Hematopoietic multipotent progenitor cell treated with erythropoietin and hydrocortisone succinate and interleukin-3 and kit ligand, for 17 days (in vitro differentiated cells): ENCODE data around the gene ERGIC1.

Experiments
- DNase-seq: peaks from one replicate; pipeline ENCODE4 v3.0.0-alpha.2; 2015; ENCODE audit warnings: low spot score

ERGIC1 gene

DNA sequence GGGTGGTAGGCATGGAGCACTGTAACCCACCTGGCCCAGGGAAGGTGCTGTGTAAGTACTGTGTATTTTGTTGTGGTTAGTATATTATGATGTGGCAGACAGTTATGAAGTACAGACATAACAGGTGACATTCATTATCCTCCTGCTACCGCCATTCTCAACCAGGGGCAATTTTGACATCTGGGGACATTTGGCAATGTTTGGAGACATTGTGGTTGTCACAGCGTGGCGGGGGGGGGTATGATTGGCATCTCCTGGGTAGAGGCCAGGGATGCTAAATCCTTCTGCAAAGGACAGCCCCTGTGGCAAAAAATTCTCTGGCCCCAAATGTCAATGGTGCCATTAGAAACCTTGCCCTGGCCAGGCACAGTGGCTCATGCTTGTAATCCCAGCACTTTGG lies 115.4 kb downstream of the ERGIC1 start:
- no peak for DNase-seq

DNA sequence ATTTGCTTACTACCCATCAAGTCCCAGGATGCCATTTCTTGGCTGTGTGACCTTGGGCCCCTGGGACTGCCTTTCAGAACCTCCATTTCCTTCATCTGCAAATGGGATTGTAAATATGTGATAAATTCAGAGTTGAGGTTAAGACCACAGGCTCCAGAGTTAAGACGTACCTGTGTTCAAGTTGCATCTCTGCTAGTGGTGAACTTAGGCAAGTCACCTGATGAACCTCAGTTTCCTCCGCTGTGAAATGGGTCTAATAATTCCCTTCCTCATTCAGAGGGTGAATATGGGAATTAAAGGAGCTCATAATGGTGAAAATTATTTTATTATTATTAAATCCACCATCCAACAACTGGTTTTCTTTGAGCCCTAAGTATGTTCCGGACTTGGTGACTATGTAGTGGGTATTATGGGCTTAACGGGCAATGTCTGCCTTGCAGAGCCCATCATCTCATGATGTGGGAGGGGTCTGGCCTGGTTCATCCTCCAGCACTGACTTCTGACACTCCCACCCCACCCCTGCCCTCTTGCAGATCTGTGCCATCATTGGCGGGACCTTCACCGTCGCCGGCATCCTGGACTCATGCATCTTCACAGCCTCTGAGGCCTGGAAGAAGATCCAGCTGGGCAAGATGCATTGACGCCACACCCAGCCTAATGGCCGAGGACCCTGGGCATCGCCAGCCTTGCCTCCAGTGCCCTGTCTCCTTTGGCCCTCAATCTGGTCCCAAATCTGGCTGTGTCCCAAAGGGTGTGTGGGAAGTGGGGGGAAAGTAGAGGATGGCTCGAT lies 116.3 kb downstream of the ERGIC1 start:
- DNase-seq, result no peak

DNA sequence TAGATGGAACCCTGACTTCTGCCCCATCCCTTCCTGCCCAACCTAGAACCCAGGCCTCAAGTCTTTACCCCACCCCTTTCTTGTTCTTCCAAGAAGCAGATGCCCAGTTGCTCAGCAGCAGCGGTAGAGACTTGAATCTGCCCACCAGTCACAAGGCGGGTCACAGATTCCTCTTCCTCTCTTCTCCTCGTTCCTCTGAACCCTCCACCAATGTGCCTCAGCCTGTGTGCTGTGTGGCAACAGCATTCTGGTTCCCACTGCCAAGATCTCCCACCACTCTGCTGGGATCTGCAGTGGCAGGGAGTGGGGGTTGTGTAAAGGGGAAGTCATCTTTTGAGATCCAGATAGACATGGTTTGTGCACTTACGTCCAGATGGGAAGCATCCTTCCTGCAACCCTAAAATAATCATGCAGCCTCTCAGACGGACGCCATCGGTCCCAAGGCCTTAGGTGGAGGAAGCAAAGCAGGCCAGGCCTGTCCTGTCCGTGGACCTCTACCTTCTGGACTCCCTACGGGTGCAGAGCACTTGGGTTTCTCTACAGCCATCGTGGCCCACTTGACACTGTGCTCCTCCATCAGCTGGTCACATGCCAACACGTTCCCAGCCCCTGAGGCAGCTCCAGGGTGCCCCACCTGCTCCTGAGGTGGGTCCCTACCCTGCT lies 117.5 kb downstream of the ERGIC1 start:
- DNase-seq, result no peak

DNA sequence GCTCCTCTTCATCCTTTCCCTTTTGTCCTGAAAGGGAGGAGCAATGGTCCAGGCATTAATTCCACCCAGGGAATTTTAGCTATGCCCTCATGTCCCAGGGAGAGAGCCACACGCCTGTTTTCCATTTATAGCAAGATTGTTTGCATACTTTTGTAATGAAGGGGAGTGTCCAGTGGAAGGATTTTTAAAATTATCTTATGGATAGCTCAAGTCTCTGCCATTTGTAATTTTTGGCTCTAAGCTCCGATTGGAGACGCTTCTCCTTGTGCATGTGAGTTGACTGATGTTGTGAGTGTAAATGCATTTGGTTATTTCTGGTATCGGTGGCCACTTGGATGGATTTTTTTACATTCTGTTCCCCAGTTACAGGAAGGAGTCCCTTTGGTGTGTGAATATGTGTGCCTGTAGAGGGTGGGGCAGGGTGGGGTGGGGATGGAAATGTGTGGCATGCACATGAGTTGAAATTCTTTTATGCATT lies 118.0 kb downstream of the ERGIC1 start:
- no peak for DNase-seq

DNA sequence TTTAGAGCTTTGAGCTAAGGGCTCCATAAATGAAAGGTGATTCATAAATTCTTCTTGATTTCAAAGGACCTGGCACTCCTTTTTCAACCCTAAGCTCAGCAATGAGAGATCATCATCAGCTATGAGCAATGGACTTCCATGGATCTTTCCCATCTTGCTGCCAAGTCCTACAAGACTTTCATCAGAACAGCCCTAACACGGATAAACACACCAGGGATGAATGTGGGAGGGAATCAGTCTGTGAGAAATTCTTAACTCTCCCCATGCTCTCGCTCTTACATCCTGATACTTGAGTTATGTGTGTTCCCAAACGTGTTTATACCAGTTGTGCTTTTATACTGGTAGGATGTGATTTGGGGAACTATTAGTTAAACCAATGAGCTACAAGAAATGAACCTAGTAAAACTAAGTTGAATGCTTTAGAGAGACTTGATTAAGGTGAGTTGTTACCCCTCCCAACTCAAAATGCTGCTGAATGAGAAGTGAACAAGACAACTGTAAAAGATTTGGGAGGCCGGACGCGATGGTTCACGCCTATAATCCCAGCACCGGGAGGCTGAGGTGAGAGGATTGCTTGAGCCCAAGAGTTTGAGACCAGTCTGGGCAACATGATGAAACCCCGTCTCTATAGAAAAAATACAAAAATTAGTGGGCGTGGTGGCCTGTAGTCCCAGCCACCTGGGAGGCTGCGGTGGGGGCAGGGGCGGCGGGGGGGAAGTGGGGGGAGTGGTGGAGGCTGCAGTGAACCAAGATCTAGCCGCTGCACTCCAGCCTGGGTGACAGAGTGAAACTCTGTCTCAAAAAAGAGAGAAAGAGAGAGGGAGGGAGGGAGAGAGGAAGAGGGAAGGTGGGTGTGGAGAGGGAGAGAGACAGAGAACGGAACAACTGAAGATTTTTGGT lies 120.0 kb downstream of the ERGIC1 start:
- DNase-seq, result no peak

DNA sequence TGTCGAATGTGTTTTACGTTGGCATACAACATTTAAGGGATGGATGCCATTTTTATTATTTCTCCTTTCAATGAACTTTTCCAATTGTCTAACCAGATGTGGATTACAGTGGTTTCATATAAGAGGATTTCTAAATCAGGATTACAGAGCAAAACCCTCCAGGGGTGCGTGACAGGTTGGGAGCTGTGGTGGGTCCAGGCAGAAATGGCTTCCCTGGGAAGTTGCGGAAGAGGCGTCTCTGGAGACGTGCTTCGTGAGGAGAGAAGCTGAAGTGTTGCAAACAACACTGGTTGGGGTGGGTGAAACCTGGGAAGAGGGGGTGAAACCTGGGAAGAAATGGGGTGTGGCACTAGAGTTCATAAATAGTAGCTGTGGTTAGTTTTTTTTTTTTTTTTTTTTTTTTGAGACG lies 120.7 kb downstream of the ERGIC1 start:
- DNase-seq, result no peak

DNA sequence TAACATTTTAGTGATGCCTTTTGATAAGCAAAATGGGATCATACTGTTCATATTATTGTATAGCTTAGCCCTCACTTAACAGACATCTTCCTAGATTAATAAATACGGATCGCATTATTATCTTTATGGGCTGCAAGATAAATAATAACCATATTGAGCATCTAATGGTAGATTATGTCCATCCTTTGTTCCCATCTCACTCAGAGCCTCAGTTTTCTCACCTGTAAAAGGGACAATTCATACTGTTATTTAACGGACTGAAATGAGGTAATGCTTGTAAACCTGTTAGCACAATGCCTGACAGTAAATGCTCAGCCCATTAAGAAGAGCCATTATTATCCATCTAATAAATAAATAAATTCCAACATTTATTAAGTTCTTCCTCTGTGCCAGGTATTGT lies 122.2 kb downstream of the ERGIC1 start:
- no peak for DNase-seq

DNA sequence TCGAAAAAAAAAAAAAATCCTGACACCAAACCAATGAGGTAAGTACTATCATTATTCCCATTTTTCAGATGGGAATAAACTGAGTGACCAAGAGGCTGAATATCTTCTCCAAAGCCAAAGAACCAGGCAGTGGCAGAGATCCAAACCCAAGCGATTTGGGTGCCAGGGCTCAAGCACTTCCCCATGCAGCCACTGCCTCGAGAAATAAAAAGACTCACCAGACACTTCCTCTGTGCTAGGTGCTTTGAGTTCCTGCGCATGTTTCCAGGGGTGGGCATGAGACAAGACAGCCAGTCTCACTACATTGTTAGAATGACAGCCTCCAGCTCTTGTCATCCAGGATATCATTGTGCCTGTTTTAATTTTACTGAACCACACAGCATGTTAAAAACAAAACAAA lies 122.9 kb downstream of the ERGIC1 start:
- DNase-seq, result no peak

DNA sequence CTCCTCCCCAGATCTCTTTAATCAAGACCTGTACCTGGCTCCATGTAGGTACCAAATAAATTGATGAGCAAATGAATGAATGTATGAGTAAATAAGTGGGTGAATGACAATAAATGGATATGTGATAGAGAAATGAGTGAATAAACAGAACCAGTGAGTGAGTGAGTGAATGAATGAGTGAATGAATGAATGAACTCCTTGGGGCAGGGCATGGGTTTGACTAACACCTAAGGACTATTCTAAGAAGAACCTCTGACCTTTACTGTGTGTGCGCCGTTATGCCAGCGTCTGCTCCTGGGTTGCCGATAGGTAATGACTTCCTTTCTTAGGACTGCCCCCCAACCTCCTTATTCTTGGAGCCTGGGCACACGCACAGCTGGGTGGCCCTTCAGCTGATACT lies 123.4 kb downstream of the ERGIC1 start:
- DNase-seq, result no peak

DNA sequence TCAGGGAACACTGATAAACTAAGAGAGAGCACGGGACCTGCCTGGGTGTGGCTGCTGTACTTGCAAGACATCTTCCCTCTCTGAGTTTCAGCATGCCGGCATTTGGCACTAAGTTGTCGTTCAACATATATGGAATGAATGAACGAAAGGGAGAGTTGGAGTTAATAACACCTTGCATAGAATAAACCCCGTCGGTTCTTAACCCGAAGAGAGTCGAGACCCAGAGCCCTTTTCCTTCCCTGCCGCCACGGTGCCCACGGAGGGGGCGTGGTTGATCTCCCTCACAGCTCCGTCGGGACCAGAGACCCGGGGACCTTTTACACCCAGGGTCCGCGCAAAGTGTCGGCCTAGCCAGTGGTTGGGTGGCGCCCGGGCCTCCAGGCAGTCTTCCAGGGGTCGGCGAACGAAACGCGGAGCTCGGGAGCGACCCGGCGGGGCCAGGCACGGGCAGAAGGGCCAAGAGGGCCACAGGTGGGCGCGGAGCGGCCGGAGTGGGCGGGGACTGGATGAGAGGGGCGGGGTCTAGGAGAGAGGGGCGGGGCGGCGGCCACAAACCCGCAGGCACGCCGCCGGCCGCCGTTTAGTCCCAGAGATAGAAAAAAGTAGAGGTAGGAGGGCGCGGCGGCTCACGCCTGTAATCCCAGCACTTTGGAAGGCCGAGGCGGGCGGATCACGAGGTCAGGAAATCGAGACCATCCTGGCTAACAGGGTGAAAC lies 124.4 kb downstream of the ERGIC1 start:
- peak; percentile 79 for DNase-seq

DNA sequence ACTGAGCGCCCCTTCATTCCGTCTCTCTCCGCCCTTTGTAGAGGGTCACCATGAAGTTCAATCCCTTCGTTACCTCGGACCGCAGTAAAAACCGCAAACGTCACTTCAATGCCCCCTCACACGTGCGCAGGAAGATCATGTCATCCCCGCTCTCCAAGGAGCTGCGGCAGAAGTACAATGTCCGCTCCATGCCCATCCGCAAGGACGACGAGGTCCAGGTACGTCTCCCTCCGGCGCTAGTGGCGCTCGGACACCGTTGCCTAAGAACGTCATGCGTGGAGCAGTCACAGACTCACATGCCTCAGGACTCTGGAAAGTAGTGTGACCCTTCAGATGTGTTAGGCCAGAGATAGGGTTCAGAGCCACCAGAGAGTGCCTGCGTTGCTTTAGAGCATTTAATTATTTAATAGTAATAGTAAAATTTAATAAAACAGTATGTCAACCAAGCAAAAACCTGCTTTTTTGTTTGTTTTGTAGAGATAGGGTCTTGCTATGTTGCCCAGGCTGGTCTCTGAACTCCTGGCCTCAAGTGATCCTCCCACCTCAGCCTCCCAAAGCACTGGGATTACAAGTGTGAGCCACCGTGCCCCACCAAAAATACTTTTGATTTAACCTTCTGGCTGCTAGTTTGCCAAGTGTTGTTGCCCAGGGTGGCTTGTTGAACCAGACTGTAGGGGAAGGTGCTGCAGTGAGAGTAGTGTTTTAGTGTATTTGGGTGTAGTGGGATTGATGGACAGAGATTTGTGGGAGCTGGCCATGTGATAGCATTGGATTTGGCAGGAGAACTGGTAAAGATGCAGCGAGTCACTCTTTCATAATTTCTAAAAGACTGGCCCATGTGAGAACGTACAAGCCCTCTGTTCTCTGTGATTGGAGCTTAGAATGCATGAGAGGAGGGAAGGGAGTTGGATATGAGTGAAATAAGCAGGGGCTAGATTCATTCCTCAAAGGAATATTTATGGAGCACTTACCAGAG lies 126.1 kb downstream of the ERGIC1 start:
- peak; percentile 29 for DNase-seq

DNA sequence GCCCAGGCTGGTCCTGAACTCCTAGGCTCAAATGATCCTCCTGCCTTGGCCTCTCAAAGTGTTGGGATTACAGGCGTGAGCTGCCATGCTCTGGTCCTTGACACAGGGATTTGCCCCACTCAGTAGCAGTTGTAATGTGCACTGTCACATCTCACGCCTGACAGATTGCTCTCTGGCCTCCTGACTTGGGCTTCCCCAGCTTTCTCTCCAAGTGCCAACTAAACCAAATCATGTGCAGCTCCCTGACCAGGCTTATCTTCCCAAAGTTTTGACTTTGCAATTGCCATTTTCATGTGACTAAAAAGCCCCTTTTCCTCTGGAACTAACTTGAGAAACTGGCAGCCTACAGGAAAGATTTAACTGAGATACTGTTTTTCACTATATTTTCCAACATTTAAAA lies 135.9 kb downstream of the ERGIC1 start:
- DNase-seq, result no peak

DNA sequence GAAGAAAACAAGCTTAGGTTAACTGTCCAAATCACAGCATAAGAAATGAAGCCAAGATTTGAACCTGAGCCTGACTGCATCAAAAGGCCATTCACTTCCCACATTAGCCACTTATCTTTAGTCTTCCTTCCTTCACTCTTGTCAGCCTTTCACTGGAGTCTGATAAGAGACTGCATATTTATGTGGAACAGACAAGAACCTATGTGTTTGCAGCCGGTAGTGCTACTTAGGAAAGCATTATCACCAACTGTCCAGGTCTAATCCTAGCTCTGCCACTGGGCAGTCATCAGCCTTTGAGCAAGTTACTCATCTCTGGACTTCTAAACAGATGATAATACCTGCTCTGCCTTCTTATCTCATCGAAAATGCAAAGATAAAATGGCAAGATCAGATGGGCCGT lies 137.4 kb downstream of the ERGIC1 start:
- no peak for DNase-seq

DNA sequence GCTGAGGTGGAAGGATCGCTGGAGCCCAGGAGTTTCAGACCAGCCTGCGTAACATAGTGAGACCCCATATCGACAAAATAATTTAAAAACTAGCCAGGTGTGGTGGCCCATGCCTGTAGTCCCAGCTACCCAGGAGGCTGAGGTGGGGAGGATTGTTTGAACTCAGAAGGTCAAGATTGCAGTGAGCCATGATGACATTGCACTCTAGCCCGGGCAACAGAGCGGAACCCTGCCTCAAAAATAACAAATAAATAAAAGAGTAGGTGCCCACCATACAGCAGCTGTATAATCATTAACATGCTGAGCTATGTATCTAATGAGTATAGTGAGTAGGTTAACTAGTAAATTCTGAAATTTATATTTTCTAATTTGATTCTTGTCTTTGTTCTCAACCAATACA lies 138.5 kb downstream of the ERGIC1 start:
- no peak for DNase-seq

DNA sequence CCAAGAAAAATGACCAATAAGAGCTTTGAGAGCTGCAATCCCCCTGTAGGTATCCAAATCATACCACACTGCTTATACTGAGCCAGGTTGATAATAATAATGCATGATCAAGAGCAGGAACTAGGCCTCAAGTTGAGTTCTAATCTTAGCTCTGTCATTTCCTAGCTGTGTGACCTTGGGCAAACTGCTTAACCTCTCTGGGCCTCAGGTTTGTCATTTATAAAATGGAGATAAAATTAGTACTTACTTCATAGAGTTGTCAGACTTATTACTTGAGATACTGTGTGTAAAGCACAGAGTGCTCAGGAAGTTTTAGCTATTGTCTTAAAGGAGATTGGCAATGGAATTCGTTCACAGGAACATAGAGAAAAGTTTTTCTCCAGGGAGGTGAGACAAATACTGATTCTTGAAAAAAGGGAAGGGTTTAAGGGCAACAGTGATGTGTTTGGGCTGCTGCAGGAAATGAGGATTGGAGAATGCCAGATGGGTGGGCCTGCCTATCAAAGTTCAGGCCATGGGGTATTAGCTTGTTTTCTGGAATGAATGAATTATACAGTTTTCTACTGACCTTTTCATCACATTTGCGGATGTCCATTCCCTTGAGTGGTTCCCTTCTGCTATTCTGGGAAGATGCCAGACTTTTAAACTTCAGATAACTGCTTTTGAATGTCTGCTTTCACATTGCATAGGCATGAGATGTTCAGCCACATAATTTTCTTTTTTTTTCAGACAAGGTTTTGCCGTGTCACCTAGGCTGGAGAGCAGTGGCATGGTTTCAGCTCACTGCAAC lies 139.3 kb downstream of the ERGIC1 start:
- no peak for DNase-seq

DNA sequence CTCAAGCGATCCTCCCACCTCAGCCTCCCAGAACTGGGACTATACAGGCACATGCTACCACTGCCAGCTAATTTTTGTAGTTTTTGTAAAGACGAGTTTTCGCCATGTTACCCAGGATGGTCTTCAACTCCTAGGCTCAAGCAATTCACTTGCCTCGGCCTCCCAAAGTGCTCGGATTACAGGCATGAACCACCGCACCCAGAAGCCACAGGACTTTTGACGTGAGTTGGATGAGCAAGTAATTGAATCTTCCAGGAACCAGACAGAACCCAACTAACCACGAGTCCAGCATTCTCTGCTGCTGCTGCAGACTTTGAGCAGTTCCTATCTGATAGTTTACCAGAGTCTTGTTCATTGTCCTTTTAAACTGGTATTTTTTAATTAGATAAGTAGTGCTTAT lies 139.9 kb downstream of the ERGIC1 start:
- no peak for DNase-seq

DNA sequence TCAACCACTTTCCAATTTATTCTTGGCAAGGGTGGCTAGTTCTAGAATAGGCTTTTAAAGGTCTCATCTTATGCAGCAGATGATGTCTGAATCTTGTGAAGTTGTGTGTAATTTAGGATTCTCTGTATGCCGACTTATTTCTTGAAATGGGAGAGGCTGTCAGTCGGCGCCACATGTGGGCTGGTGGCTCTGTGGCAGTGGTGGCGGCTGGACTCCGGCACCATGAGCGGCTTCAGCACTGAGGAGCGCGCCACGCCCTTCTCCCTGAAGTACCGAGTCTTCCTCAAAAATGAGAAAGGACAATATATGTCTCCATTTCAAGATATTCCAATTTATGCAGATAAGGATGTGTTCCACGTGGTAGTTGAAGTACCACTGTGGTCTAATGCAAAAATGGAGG lies 141.2 kb downstream of the ERGIC1 start:
- no peak for DNase-seq

DNA sequence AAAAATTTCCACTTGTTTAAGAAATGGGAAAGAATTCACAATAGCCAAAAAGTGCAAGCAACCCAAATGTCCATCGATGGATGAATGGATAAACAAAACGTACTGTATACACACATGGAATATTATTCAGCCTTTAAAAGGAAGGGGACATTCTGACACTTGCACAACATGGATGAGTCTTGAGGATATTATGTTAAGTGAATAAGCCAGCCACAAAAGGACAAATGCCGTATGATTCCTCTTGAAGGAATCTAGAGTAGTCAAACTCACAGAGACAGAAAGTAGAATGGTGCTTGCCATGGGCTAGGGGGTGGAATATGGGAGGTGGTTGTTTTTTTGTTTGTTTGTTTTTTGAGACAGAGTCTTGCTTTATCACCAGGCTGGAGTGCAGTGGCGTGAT lies 145.7 kb downstream of the ERGIC1 start:
- DNase-seq, result no peak

DNA sequence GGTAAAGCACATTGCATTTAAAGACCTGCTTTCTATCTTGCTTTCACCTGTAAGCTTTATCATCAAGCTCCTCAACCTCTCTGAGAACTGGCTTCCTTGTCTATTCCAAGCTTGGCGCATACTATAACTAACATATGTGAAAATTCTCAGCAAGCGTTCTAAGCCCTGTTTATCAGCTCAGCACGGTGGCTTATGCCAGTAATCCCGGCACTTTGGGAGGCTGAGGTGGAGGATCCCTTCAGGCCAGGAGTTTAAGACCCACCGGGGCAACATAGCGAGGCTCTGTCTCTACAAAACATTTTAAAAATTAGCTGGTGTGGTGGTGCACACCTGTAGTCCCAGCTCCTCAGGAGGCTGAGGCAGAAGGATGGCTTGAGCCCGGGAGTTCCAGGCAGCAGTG lies 147.9 kb downstream of the ERGIC1 start:
- DNase-seq, result no peak
